Mesothelial cell of epicardium (in vitro differentiated cells): ENCODE results near the gene FGF21. TPM values are rescaled to one million over a fixed set of nuclear protein-coding genes. Genes with fewer than 3 reads are reported as not detected.

Source experiments
- DNase-seq, 2 experiments: peaks; one replicate each; pipeline ENCODE4 v3.0.0; 2021; ENCODE audit warnings: low spot score in 2 of 2; ENCODE audit not compliant: unreplicated experiment in 2 of 2
- H3K27ac Mint-ChIP-seq: 2 replicates; pipeline ENCODE4 v1.8.0; 2021; ENCODE audit warnings: mixed read lengths
- H3K27me3 Mint-ChIP-seq: 2 replicates; pipeline ENCODE4 v1.8.0; 2021; ENCODE audit warnings: low read depth, mixed read lengths
- H3K36me3 Mint-ChIP-seq: 2 replicates; pipeline ENCODE4 v1.8.0; 2021; ENCODE audit warnings: mixed read lengths
- H3K4me1 Mint-ChIP-seq: 2 replicates; pipeline ENCODE4 v1.8.0; 2021; ENCODE audit warnings: mixed read lengths
- H3K4me3 Mint-ChIP-seq: 2 replicates; pipeline ENCODE4 v1.8.0; 2021; ENCODE audit warnings: mild to moderate bottlenecking, moderate library complexity, mixed read lengths
- H3K9me3 Mint-ChIP-seq: 2 replicates; pipeline ENCODE4 v1.8.0; 2021; ENCODE audit warnings: mixed read lengths
- CTCF ChIP-seq: fragments of 200-600 bp; sonication (generic); IDR thresholded peaks from one replicate; pipeline ENCODE4 v1.5.0; 2021; ENCODE audit warnings: antibody characterized with exemption; ENCODE audit not compliant: unreplicated experiment
- total RNA-seq: library from RNA; stranded (reverse); gene quantifications from 3 replicates; pipeline ENCODE4 v1.2.1, GENCODE V29; 2021

Gene FGF21
- total RNA-seq, 1 donor from 2014 or later = not detected

GRCh38 chr19:48737360-48737998, 17.8 kb upstream of the FGF21 start:
- peaks cover 17% of the 10 kb centered on the region for H3K27me3 Mint-ChIP-seq
- H3K36me3 Mint-ChIP-seq = peaks cover 2% of the 10 kb centered on the region
- DNase-seq = no peak
- H3K4me1 Mint-ChIP-seq = peaks cover 18% of the 10 kb centered on the region
- peak overlapping the region; percentile 10 for H3K4me3 Mint-ChIP-seq
- no peaks in the 10 kb centered on the region for H3K9me3 Mint-ChIP-seq
- no peak for TF ChIP-seq CTCF
- no peak overlapping the region for H3K27ac Mint-ChIP-seq

- Mint-ChIP-seq H3K9me3 (no peaks in the 10 kb centered on the region), H3K27me3 (peaks cover 17% of the 10 kb centered on the region), H3K4me3 (peak overlapping the region; percentile 64), H3K4me1 (peaks cover 18% of the 10 kb centered on the region), H3K27ac (peak overlapping the region; percentile 94), H3K36me3 (no peaks in the 10 kb centered on the region)
- DNase-seq = peak; percentile 94 to 97
- no peak for TF ChIP-seq CTCF
Observed at GRCh38 chr19:48738557-48739403, 16.5 kb upstream of the FGF21 start.

GRCh38 chr19:48739404-48740163, 15.7 kb upstream of the FGF21 start:
- Mint-ChIP-seq H3K27ac (no peak overlapping the region), H3K4me3 (peak overlapping the region; percentile 33), H3K9me3 (no peaks in the 10 kb centered on the region), H3K4me1 (peaks cover 18% of the 10 kb centered on the region), H3K36me3 (no peaks in the 10 kb centered on the region), H3K27me3 (peaks cover 17% of the 10 kb centered on the region)
- no peak for TF ChIP-seq CTCF
- no peak for DNase-seq

GRCh38 chr19:48740164-48740972, 15.0 kb upstream of the FGF21 start, which contains the start of gene RASIP1:
TSS of gene RASIP1 (minus strand) at chr19:48740610. CDS start at chr19:48740282, 328 bp downstream.
- no peak for TF ChIP-seq CTCF
- H3K27ac Mint-ChIP-seq = no peak within 1 kb of the TSS
- H3K4me3 Mint-ChIP-seq = peak within 1 kb of the TSS; percentile 33
- peaks cover 17% of the 10 kb centered on the region for H3K27me3 Mint-ChIP-seq
- no peaks in the 10 kb centered on the region for H3K36me3 Mint-ChIP-seq
- H3K4me1 Mint-ChIP-seq = peaks cover 14% of the 10 kb centered on the region
- no peaks in the 10 kb centered on the region for H3K9me3 Mint-ChIP-seq
- DNase-seq = no peak
